Smooth muscle cell (in vitro differentiated cells): ENCODE results near the gene XRCC5. TPM values are rescaled to one million over a fixed set of nuclear protein-coding genes. Genes with fewer than 3 reads are reported as not detected.
A peak's percentile ranks its signal among the peaks of the same experiment; 100 is the strongest.

Experiments used
- DNase-seq: peaks from one replicate; lab custom pipeline; 2025; ENCODE audit not compliant: unreplicated experiment; lab: John Stamatoyannopoulos, UW
- H2AFZ ChIP-seq: fragments of 200-600 bp; sonication (generic); 2 replicates; pipeline ENCODE4 v1.6.0; 2016; ENCODE audit warnings: antibody characterized with exemption, low read depth, mild to moderate bottlenecking
- H3F3A ChIP-seq: fragments of 200-600 bp; sonication (generic); 2 replicates; pipeline ENCODE4 v1.6.0; 2017; ENCODE audit warnings: antibody characterized with exemption, low read depth
- H3K27ac ChIP-seq: fragments of 200-600 bp; sonication (generic); 2 replicates; pipeline ENCODE4 v1.5.1; 2016; ENCODE audit warnings: low read depth, mild to moderate bottlenecking
- H3K27me3 ChIP-seq: fragments of 200-600 bp; sonication (generic); 2 replicates; pipeline ENCODE4 v1.6.1; 2016; ENCODE audit warnings: low read depth, mild to moderate bottlenecking
- H3K36me3 ChIP-seq: fragments of 200-600 bp; sonication (generic); 2 replicates; pipeline ENCODE4 v1.5.1; 2016; ENCODE audit warnings: low read depth
- H3K4me1 ChIP-seq: fragments of 200-600 bp; sonication (generic); 2 replicates; pipeline ENCODE4 v1.5.1; 2016; ENCODE audit warnings: low read depth
- H3K4me2 ChIP-seq: fragments of 200-600 bp; sonication (generic); 2 replicates; pipeline ENCODE4 v1.6.0; 2016; ENCODE audit warnings: mild to moderate bottlenecking
- H3K4me3 ChIP-seq: fragments of 200-600 bp; sonication (generic); 2 replicates; pipeline ENCODE4 v1.5.1; 2016; ENCODE audit warnings: mild to moderate bottlenecking
- H3K79me2 ChIP-seq: fragments of 200-600 bp; sonication (generic); 2 replicates; pipeline ENCODE4 v1.6.0; 2016; ENCODE audit warnings: low read depth, mild to moderate bottlenecking
- H3K9ac ChIP-seq: fragments of 200-600 bp; sonication (generic); 2 replicates; pipeline ENCODE4 v1.6.0; 2016; ENCODE audit warnings: low read depth
- H3K9me3 ChIP-seq: fragments of 200-600 bp; sonication (generic); replicated peaks from 2 replicates; pipeline ENCODE4 v1.5.1; 2016; ENCODE audit warnings: low read depth
- H4K20me1 ChIP-seq: fragments of 200-600 bp; sonication (generic); 2 replicates; pipeline ENCODE4 v1.6.0; 2016; ENCODE audit warnings: low read depth
- WGBS: methylation state at CpG from one replicate; pipeline ENCODE4 v1.1.7; 2016; ENCODE audit warnings: low lambda C conversion rate; 5-methylcytosine and 5-hydroxymethylcytosine counted together
- polyA plus RNA-seq: library from polyadenylated mRNA; unstranded; fragments of >200 nt; fragmentation: Nextera tagmentation; extraction: Ambion mirVana; gene quantifications from 2 replicates; pipeline ENCODE4 v1.2.1, GENCODE V29; 2016
- total RNA-seq: library from RNA; depleted of rRNA; stranded (reverse); fragments of >200 nt; gene quantifications from 2 replicates; pipeline ENCODE4 v1.2.3, GENCODE V29; 2014
- TF ChIP-seq, protein P1 (sequence below): fragments of 200-600 bp; sonication (generic); IDR thresholded peaks from 2 replicates; pipeline ENCODE4 v1.5.1; 2017; ENCODE audit warnings: borderline replicate concordance, mild to moderate bottlenecking, antibody characterized with exemption; ENCODE audit not compliant: insufficient read depth, poor library complexity, severe bottlenecking

Gene XRCC5
- total and polyA plus RNA-seq, 2 experiments from 2014 or later, result 197 to 266 TPM

DNA sequence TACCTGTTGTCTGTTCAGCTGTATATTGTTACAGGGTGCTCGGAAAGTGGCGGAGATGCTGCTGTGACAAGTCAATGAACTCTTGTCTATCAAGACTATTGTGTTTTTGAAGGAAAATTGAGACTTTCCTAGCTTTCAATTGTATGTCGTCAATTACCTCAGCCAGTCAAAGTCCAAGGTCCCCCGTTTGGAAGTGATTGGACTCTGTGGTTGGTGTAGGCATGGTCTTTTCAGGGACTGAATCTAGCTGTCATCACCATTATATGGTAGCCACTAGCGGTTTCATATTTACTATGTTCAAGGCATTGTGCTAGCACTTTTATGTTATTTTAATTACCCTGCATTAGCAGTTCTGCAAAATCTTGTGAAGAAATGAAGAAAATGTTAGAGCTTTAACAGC is 54.9 kb downstream of the XRCC5 start:
- H3K9me3 ChIP-seq, result no peaks in the 10 kb centered on the region
- peaks cover 16% of the 10 kb centered on the region for H3F3A ChIP-seq
- H3K9ac ChIP-seq, result no peak overlapping the region
- H3K79me2 ChIP-seq, result peaks cover 15% of the 10 kb centered on the region
- peak overlapping the region; percentile 38 for H3K27ac ChIP-seq
- no peak overlapping the region for H3K4me2 ChIP-seq
- TF ChIP-seq, protein P1, sequence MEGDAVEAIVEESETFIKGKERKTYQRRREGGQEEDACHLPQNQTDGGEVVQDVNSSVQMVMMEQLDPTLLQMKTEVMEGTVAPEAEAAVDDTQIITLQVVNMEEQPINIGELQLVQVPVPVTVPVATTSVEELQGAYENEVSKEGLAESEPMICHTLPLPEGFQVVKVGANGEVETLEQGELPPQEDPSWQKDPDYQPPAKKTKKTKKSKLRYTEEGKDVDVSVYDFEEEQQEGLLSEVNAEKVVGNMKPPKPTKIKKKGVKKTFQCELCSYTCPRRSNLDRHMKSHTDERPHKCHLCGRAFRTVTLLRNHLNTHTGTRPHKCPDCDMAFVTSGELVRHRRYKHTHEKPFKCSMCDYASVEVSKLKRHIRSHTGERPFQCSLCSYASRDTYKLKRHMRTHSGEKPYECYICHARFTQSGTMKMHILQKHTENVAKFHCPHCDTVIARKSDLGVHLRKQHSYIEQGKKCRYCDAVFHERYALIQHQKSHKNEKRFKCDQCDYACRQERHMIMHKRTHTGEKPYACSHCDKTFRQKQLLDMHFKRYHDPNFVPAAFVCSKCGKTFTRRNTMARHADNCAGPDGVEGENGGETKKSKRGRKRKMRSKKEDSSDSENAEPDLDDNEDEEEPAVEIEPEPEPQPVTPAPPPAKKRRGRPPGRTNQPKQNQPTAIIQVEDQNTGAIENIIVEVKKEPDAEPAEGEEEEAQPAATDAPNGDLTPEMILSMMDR, result no peak
- H3K4me3 ChIP-seq, result no peak overlapping the region
- H3K36me3 ChIP-seq, result peaks cover 23% of the 10 kb centered on the region
- no peak overlapping the region for H2AFZ ChIP-seq
- peaks cover 4% of the 10 kb centered on the region for H3K4me1 ChIP-seq
- peaks cover 70% of the 10 kb centered on the region for H4K20me1 ChIP-seq
- no peaks in the 10 kb centered on the region for H3K27me3 ChIP-seq
- DNase-seq, result no peak
- 84% methylated on average over 5 of the region's 5 CpGs for WGBS

DNA sequence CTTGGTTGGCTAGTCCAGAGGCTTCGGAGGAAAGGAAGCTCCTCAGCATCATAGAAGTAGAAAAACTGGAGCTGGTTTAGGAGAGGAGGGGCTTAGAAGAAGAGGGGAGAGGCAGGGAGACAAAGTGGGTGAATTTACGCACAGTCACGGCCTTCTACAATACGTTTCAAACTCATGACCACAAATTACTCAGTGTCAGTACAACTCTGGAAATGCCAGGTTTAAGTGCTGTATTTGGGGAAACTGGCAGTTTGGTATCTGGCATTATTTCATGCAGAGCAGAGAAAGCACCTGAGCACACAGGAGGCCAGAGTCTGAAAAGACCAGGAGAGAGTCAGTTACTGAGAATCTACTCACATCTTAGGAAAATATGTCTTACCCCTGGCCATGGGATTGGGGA is 55.4 kb downstream of the XRCC5 start:
- 81% methylated on average over 4 of the region's 4 CpGs for WGBS
- H3K27ac ChIP-seq, result peak overlapping the region; percentile 38

DNA sequence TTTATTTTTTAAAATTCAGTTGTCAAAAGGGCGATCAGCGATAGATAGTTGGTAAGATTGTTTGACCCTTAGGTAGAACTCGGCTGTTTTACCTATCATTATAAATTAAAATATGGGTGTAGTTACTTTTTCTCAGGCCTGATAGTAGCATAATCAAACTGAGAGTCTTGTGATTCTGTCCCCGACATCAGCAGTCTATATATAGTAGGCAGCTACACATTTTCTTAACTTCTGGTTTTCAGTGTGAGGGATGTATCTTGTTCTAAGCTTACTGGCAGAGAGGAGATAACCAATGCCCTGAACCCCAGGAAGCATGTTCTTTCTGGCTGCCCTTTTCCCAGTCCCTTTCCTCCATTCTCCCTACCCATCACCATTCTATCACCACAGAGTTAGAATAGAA is 56.6 kb downstream of the XRCC5 start:
- TF ChIP-seq, protein P1, result no peak
- Histone ChIP-seq H3K79me2 (peaks cover 15% of the 10 kb centered on the region), H3K9ac (no peak overlapping the region), H3K4me3 (no peak overlapping the region), H3K27me3 (no peaks in the 10 kb centered on the region), H3K4me1 (peaks cover 3% of the 10 kb centered on the region), H3K9me3 (no peaks in the 10 kb centered on the region), H3K27ac (peak overlapping the region; percentile 38), H3F3A (peaks cover 15% of the 10 kb centered on the region), H3K4me2 (no peak overlapping the region), H2AFZ (no peak overlapping the region), H3K36me3 (peaks cover 18% of the 10 kb centered on the region), H4K20me1 (peaks cover 65% of the 10 kb centered on the region)
- no peak for DNase-seq
- WGBS, result 83% methylated on average over 4 of the region's 4 CpGs

More for the DNA sequence above, 55.4 kb downstream of the XRCC5 start:
- H3F3A ChIP-seq, result peaks cover 16% of the 10 kb centered on the region
- H3K27me3 ChIP-seq, result no peaks in the 10 kb centered on the region
- no peak for DNase-seq
- no peak overlapping the region for H3K9ac ChIP-seq
- H3K9me3 ChIP-seq, result no peaks in the 10 kb centered on the region
- H4K20me1 ChIP-seq, result peaks cover 70% of the 10 kb centered on the region
- peaks cover 15% of the 10 kb centered on the region for H3K79me2 ChIP-seq
- TF ChIP-seq, protein P1, result no peak
- H3K36me3 ChIP-seq, result peaks cover 19% of the 10 kb centered on the region
- peaks cover 4% of the 10 kb centered on the region for H3K4me1 ChIP-seq
- H2AFZ ChIP-seq, result no peak overlapping the region
- no peak overlapping the region for H3K4me3 ChIP-seq
- H3K4me2 ChIP-seq, result no peak overlapping the region

DNA sequence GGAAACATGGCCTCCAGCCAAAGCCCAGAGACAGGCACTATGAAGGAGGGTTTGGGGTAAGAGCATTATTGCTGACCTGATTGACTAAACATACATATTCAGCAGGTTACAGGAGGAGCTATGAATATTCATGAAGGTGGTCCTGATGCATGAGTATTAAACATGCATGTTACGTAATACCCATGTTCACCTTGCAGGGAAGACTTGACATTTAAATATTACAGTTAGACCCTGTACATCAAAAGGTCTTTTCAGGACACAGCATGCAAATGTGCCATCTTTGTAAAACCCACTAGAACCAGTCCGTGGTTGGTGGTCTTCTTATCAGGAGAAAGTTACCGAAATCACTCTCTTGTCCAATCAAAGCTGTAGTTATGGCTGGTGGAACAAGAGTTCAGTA is 59.9 kb downstream of the XRCC5 start:
- no peak overlapping the region for H3K9ac ChIP-seq
- H3K4me2 ChIP-seq, result no peak overlapping the region
- TF ChIP-seq, protein P1, result no peak
- peaks cover 6% of the 10 kb centered on the region for H3K36me3 ChIP-seq
- DNase-seq, result no peak
- H3K4me1 ChIP-seq, result no peaks in the 10 kb centered on the region
- H3K27me3 ChIP-seq, result no peaks in the 10 kb centered on the region
- no peak overlapping the region for H3K27ac ChIP-seq
- peaks cover 37% of the 10 kb centered on the region for H3K79me2 ChIP-seq
- H3K9me3 ChIP-seq, result no peaks in the 10 kb centered on the region
- H3F3A ChIP-seq, result peaks cover 4% of the 10 kb centered on the region
- H2AFZ ChIP-seq, result no peak overlapping the region
- 97% methylated on average over 3 of the region's 3 CpGs for WGBS
- H3K4me3 ChIP-seq, result no peak overlapping the region
- peaks cover 71% of the 10 kb centered on the region for H4K20me1 ChIP-seq
